B cell (primary cell): ENCODE data around the gene ZC3HAV1L.

ENCODE experiments used
- CTCF ChIP-seq: fragments of 200-600 bp; IDR thresholded peaks from one replicate; pipeline ENCODE4 v1.8.0; 2022; ENCODE audit warnings: antibody characterized with exemption, mild to moderate bottlenecking
- EZH2 ChIP-seq: IDR thresholded peaks from 2 replicates; pipeline ENCODE4 v1.6.1; 2012; ENCODE audit warnings: borderline replicate concordance, low read depth, mild to moderate bottlenecking, moderate library complexity, low read length; ENCODE audit not compliant: insufficient read depth, poor library complexity, severe bottlenecking

- TF ChIP-seq CTCF: no peak
- no peak for TF ChIP-seq EZH2
Observed at GRCh38 chr7:139011373-139011772, 24.5 kb downstream of the ZC3HAV1L start.
